NCI-H2107 (cell line): Measurements from ENCODE around the gene STK32A.
"Not testable (repeated sequence)": the region's sequence is repeated elsewhere in the genome, so short reads cannot be mapped to it uniquely, and the experiment has no call there.

Experiments
- DNase-seq: peaks from one replicate; lab custom pipeline; 2025; lab: John Stamatoyannopoulos, UW

Gene STK32A

GRCh38 chr5:147234825-147235635 is at the start of gene STK32A:
Gene STK32A, plus strand, starts transcription at chr5:147235026. Its CDS starts 4,609 bp downstream, at chr5:147239635.
- DNase-seq, result peak; percentile 44

DNA sequence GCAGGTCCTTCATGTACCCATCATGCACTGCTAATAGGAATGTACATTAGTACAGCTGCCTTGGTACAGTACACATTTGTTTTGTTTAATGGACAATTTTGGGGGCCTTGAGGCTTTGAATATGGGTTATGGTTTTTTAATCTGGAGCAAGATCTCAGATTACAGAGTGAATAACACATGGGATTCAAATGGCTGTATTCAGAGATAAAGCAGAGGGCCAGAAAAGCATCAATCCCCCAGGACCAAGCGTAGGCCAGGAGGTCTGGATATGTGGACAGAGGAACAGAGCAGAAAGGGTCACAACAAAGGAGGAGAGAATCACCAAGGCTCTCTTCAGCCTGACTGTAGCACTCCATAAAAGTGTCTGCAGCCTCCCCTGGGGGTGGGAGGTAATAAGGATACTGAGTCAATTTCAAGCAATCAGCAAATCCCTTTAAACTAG is 47.7 kb upstream of the STK32A start:
- no peak for DNase-seq

DNA sequence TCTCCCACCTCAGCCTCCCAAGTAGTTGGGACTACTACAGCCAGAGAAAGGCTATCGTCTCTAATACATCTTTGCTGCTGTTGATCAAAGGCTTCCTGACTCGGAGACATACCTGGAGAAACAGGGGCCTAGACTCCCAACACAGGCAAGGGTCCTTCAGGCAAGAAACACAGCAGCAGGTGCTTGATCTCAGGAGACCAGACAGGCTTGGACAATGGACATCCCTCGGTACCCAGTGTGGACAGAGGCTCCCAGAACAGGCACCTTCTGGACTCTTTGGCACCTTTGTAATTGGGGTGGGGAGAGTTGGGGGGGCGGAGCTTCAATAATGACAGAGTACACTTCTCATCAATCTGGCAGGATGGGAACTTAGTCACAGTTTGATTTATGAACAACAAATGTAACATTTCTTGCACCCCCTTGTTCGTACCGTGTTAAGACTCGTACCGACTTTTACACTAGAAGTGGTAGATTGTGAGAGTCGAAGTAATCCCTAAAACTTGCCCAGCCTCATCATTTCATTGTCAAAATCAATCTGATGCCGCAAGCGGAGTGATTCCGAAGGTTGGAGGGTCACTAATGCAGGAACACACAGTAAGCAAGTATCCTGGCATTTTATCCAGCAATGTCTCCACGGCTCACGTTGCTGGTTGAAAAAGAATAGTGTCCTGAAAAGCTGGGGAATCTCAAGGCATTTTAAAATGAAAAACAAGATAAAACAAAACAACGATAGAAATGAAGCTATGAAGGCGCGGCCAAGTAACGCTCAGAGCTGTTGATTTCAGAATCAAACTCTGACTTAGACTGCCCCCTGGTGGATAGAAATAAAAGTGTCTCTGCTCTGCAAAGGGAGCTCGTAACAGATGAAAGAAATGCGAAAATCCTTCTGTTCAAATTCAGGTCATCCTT is 46.4 kb upstream of the STK32A start:
- DNase-seq, result peak; percentile 32

GRCh38 chr5:147189109-147189424 is 45.8 kb upstream of the STK32A start:
- DNase-seq, result no peak

GRCh38 chr5:147190331-147190730 is 44.5 kb upstream of the STK32A start:
- DNase-seq, result no peak

DNA sequence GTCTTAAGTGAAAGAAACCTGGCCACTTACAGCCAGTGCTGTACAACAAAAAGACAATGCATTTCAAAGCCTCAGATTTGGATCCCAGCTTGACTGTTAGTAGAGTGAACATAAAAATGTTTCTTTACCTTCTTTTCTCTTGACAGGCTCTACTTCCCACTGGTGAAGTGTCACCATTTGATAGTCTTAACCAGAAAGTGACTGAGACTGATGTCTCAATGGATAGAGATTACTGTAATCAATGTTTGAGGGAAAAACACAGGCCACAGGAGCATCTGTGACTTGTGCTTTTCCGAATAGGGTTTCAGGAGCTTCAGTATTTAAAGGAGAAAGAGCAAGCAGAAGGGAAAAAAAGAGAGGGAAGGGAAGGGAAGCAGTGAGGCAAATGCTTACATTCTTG is 41.7 kb upstream of the STK32A start:
- DNase-seq, result no peak

GRCh38 chr5:147200004-147200403 is 34.8 kb upstream of the STK32A start:
- no peak for DNase-seq

- DNase-seq, result no peak
These were observed 31.6 kb upstream of the STK32A start for GRCh38 chr5:147203213-147203612.

DNA sequence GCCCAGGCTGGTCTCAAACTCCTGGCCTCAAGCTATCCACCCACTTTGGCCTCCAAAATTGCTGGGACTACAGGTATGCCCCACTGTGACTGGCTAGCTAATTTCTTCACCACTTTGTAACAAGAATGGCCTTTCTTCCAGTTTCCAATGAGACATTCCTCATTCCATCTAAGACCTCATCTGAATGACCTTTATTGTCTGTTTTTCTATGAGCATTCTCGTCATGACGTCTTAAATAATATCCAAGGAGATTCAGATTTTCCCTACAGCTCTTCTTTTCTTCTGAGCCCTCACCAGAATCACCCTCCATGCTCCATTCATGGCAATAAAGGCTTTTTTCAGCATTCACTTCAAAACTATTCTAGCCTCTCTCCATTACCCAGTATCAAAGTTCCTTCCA is 30.2 kb upstream of the STK32A start:
- DNase-seq, result no peak

DNA sequence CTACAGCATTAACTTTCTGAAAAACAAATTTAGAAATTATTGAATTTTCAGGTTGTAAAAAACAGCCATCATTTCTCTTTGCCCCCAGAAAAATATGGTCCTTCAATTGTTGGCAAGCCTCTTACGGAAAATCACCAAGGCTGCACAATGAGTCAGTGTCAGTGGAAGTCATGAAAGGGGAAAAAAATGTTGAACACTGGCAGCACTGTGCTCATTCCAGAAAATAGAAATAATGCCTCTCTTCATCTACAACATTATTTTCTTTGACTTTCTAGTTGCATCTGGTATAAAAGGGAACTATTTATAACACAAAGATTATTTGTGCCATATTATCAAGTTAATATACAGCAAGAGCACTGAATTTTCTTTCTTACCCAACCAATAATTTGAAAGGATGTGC is 26.7 kb upstream of the STK32A start:
- DNase-seq, result no peak

DNA sequence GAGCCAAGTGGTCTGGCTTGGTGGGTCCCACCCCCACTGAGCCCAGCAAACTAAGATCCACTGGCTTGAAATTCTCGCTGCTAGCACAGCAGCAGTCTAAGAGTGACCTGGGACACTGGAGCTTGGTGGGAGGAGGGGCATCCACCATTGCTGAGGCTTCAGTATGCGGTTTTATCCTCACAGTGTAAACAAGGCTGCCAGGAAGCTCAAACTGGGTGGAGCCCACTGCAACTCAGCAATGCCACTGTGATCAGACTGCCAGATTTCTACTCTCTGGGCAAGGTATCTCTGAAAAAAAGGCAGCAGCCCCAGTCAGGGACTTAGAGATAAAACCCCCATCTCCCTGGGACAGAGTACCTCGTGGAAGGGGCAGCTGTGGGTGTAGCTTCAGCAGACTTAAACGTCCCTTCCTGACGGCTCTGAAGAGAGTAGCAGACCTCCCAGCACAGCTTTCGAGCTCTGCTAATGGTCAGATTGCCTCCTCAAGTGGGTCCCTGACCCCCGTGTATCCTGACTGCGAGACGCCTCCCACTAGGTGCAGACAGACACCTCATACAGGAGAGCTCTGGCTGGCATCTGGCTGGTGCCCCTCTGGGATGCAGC is 18.2 kb upstream of the STK32A start:
- DNase-seq, result no peak

DNA sequence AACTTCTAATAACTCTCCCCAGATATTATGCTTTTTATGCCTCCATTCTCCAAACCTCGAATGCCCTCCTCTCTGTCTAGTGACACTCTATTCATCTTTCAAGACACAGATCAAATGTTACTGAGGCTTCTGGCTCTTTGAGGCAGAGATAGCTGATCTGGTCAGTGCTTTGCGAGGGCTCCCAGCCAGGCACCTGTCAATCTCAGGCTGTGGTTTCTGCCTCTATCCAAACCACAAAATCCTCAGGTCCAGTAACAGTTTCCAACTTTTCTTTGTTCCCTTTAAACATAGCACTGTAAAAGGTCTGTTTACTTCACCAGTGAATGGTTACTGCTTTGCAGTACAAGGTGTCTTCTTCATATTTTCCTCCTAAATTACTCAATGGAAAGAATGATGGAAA is 11.5 kb upstream of the STK32A start:
- no peak for DNase-seq

- no peak for DNase-seq
These were observed 10.7 kb upstream of the STK32A start for GRCh38 chr5:147223948-147224791.

GRCh38 chr5:147225938-147226337 is 8.9 kb upstream of the STK32A start:
- DNase-seq, result no peak

- DNase-seq, result no peak
These were observed 8.3 kb upstream of the STK32A start for GRCh38 chr5:147226512-147226911.

- no peak for DNase-seq
These were observed 494 bp upstream of the STK32A start for GRCh38 chr5:147234239-147234824.

GRCh38 chr5:147240266-147240985 is 5.6 kb downstream of the STK32A start:
- no peak for DNase-seq

DNA sequence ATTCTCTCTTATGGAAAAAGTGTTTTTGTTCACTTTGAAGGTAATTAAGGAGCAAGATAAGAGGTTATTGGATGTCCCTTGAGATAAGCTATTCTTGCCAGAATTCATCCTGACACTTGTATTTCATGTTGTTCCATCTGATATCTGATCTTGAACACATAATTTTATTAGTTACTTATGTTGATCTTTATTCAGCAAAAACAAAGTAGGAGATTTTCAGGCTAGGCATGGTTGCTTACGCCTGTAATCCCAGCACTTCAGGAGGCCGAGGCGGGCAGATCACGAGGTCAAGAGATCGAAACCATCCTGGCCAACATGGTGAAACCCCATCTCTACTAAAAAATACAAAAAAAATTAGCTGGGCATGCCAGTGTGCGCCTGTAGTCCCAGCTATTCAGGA is 8.4 kb downstream of the STK32A start:
- not testable (repeated sequence) for DNase-seq

DNA sequence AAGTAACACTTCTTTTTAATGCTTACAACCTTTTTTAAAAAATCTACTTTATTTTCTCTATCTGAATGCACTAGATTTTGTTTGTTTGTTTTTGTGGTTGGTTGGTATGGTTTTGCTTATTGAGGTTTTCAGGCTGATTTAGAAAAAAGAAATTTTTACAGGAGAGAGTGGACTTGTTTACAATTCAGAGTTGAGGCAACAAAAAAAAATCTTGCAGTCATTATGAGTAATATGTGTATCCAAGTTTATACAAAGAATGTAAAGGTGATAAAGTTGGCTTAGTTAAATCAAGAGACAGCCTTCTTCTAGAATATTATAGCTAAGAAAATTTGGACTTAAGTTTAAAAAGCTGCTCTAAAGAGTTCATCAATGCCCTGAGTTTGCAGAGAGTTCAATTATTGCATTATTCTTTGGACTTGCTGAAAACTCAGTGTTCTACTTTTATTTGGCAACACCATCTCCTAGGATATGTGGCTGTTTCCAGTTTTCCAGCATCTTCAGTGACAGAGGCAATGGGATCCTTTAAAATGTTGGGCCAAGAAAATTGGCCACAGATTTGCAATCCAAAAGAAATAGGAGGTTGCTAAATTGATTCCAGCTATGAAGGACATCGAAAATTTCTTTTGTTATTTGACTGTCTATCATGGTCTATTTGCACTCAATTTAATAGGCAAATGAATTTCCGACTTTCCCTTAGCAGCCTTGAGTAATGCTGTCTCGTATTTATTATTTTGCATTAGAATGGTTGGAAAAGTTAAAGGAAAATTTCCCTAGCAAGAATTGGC is 10.7 kb downstream of the STK32A start:
- DNase-seq, result no peak

GRCh38 chr5:147248561-147248960 is 13.7 kb downstream of the STK32A start:
- no peak for DNase-seq
